Neural cell (in vitro differentiated cells): ENCODE data around the gene SGSH.

ENCODE experiments used
- EP300 ChIP-seq: fragments of 450-650 bp; conservative IDR thresholded peaks from 2 replicates; pipeline ENCODE4 v1.6.1; 2014; ENCODE audit warnings: antibody characterized with exemption, mild to moderate bottlenecking, moderate library complexity; ENCODE audit not compliant: poor library complexity, severe bottlenecking
- POLR2AphosphoS5 ChIP-seq: IDR thresholded peaks from 2 replicates; pipeline ENCODE4 v1.6.1; 2012

- no peak for TF ChIP-seq POLR2AphosphoS5
- no peak for TF ChIP-seq EP300
Observed at GRCh38 chr17:80254396-80255251, 34.5 kb upstream of the SGSH start.
